Measurements from ENCODE around the gene ACTA2.

The ACTA2 gene

GRCh38 chr10:88923520-88923919, 29.1 kb downstream of the ACTA2 start:
- no peak for TF ChIP-seq CTCF (IDR thresholded peaks at IDR 0.05; ENCODE audit: low read depth, low read length)
- H3K4me3 ChIP-seq (ENCODE audit: low read depth, low read length) = no peak overlapping the region

GRCh38 chr10:88922041-88922440, 30.5 kb downstream of the ACTA2 start:
- no peak overlapping the region for H3K4me3 ChIP-seq (ENCODE audit: low read depth, low read length)
- TF ChIP-seq CTCF (IDR thresholded peaks at IDR 0.05; ENCODE audit: low read depth, low read length) = no peak

- no peak for TF ChIP-seq CTCF (IDR thresholded peaks at IDR 0.05; ENCODE audit: low read depth, low read length)
- H3K4me3 ChIP-seq (ENCODE audit: low read depth, low read length) = no peak overlapping the region
Measured at GRCh38 chr10:88920986-88921593, 31.5 kb downstream of the ACTA2 start.

GRCh38 chr10:88920198-88920597, 32.4 kb downstream of the ACTA2 start:
- no peak for TF ChIP-seq CTCF (IDR thresholded peaks at IDR 0.05; ENCODE audit: low read depth, low read length)
- H3K4me3 ChIP-seq (ENCODE audit: low read depth, low read length) = no peak overlapping the region

GRCh38 chr10:88919041-88919440, 33.5 kb downstream of the ACTA2 start:
- no peak for TF ChIP-seq CTCF (IDR thresholded peaks at IDR 0.05; ENCODE audit: low read depth, low read length)
- H3K4me3 ChIP-seq (ENCODE audit: low read depth, low read length) = no peak overlapping the region

- TF ChIP-seq CTCF (IDR thresholded peaks at IDR 0.05; ENCODE audit: low read depth, low read length) = no peak
- no peak overlapping the region for H3K4me3 ChIP-seq (ENCODE audit: low read depth, low read length)
Measured at GRCh38 chr10:88918191-88918905, 34.2 kb downstream of the ACTA2 start.

- H3K4me3 ChIP-seq (ENCODE audit: low read depth, low read length) = no peak overlapping the region
- TF ChIP-seq CTCF (IDR thresholded peaks at IDR 0.05; ENCODE audit: low read depth, low read length) = no peak
Measured at GRCh38 chr10:88916986-88917385, 35.6 kb downstream of the ACTA2 start.
